Effector memory CD4-positive, alpha-beta T cell (primary cell): ENCODE data around the gene ABCD4.
"Not testable (repeated sequence)": the region's sequence is repeated elsewhere in the genome, so short reads cannot be mapped to it uniquely, and the experiment has no call there.

Experiments used
- DNase-seq, 3 donors: peaks; one replicate each; pipeline ENCODE4 v3.0.0-alpha.2; 2020
- H3K27ac ChIP-seq: 2 replicates; pipeline ENCODE4 v1.7.0; 2013; ENCODE audit warnings: mild to moderate bottlenecking, low read length, moderate library complexity; ENCODE audit not compliant: insufficient read depth, poor library complexity, severe bottlenecking
- H3K27me3 ChIP-seq: replicated peaks from 2 replicates; pipeline ENCODE4 v1.7.0; 2013; ENCODE audit warnings: mild to moderate bottlenecking, low read length; ENCODE audit not compliant: insufficient read depth, control insufficient read depth, poor library complexity, severe bottlenecking
- H3K36me3 ChIP-seq: 2 replicates; pipeline ENCODE4 v1.7.0; 2013; ENCODE audit warnings: mild to moderate bottlenecking, low read length, moderate library complexity; ENCODE audit not compliant: control insufficient read depth, insufficient read depth
- H3K4me1 ChIP-seq: 2 replicates; pipeline ENCODE4 v1.7.0; 2013; ENCODE audit warnings: low read length, mild to moderate bottlenecking; ENCODE audit not compliant: control insufficient read depth, insufficient read depth, poor library complexity, severe bottlenecking
- H3K4me3 ChIP-seq: 2 replicates; pipeline ENCODE4 v1.7.0; 2013; ENCODE audit warnings: low read length, low read depth, mild to moderate bottlenecking; ENCODE audit not compliant: insufficient read depth, poor library complexity, severe bottlenecking
- H3K9me3 ChIP-seq: 2 replicates; pipeline ENCODE4 v1.7.0; 2013; ENCODE audit warnings: mild to moderate bottlenecking, low read length, moderate library complexity; ENCODE audit not compliant: control insufficient read depth

The ABCD4 gene

GRCh38 chr14:74333909-74334308 lies 31.2 kb upstream of the ABCD4 start:
- no peak overlapping the region for H3K27ac ChIP-seq
- no peak overlapping the region for H3K4me3 ChIP-seq
- no peaks in the 10 kb centered on the region for H3K36me3 ChIP-seq
- no peaks in the 10 kb centered on the region for H3K27me3 ChIP-seq
- H3K9me3 ChIP-seq, result no peaks in the 10 kb centered on the region
- no peak for DNase-seq
- H3K4me1 ChIP-seq, result no peaks in the 10 kb centered on the region

- H3K27ac ChIP-seq, H3K9me3 ChIP-seq, DNase-seq, H3K27me3 ChIP-seq, H3K4me1 ChIP-seq, H3K36me3 ChIP-seq, H3K4me3 ChIP-seq: not testable (repeated sequence)
Measured at GRCh38 chr14:74329950-74330552, 27.3 kb upstream of the ABCD4 start.

GRCh38 chr14:74326369-74327152 lies 23.8 kb upstream of the ABCD4 start:
- Histone ChIP-seq H3K27ac (no peak overlapping the region), H3K9me3 (no peaks in the 10 kb centered on the region), H3K4me3 (no peak overlapping the region), H3K4me1 (no peaks in the 10 kb centered on the region), H3K36me3 (no peaks in the 10 kb centered on the region), H3K27me3 (no peaks in the 10 kb centered on the region)
- no peak for DNase-seq

DNA sequence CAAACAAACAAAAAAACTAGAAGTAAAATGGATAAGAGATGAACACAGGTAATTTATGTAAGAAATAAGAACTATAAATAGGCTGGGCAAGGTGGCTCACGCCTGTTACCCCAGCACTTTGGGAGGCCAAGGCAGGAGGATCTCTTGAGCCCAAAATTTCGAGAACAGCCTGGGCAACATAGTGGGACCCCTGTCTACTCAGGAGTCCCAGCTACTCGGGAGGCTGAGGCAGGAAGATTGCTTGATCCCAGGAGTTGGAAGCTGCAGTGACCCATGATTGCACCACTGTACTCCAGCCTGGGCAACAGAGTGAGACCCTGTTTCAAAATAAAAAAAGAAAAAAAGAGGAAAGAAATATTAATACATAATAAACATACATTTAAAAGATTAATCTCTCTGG lies 22.7 kb upstream of the ABCD4 start:
- no peaks in the 10 kb centered on the region for H3K9me3 ChIP-seq
- H3K36me3 ChIP-seq, result no peaks in the 10 kb centered on the region
- H3K27ac ChIP-seq, result no peak overlapping the region
- DNase-seq, result no peak
- no peaks in the 10 kb centered on the region for H3K4me1 ChIP-seq
- H3K27me3 ChIP-seq, result no peaks in the 10 kb centered on the region
- no peak overlapping the region for H3K4me3 ChIP-seq

GRCh38 chr14:74324931-74325361 lies 22.2 kb upstream of the ABCD4 start:
- Histone ChIP-seq H3K9me3 (no peaks in the 10 kb centered on the region), H3K4me3 (no peak overlapping the region), H3K4me1 (no peaks in the 10 kb centered on the region), H3K27me3 (no peaks in the 10 kb centered on the region), H3K27ac (no peak overlapping the region), H3K36me3 (no peaks in the 10 kb centered on the region)
- no peak for DNase-seq

DNA sequence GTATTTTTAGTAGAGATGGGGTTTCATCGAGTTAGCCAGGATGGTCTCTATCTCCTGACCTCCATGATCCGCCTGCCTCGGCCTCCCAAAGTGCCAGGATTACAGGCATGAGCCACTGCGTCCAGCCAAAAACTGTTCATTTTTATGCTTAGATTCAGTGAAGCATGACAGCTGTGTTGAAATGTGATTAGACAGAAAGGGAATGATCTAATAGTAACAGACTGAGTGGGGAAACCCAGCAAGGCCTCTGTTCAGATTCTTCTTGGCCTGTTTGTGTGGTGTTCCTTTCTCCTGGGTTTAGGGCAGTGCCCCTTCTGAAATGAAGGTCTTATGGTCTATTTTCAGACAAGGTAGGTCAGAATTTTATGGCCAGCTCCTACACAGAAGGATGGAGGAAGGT lies 11.8 kb upstream of the ABCD4 start:
- no peaks in the 10 kb centered on the region for H3K36me3 ChIP-seq
- H3K9me3 ChIP-seq, result no peaks in the 10 kb centered on the region
- H3K27ac ChIP-seq, result no peak overlapping the region
- no peak overlapping the region for H3K4me3 ChIP-seq
- no peak for DNase-seq
- no peaks in the 10 kb centered on the region for H3K4me1 ChIP-seq
- no peaks in the 10 kb centered on the region for H3K27me3 ChIP-seq

- DNase-seq, result no peak
- no peak overlapping the region for H3K27ac ChIP-seq
Measured at GRCh38 chr14:74313601-74314000, 10.9 kb upstream of the ABCD4 start.

GRCh38 chr14:74312161-74312560 lies 9.4 kb upstream of the ABCD4 start:
- Histone ChIP-seq H3K27ac (no peak overlapping the region), H3K27me3 (no peaks in the 10 kb centered on the region), H3K36me3 (no peaks in the 10 kb centered on the region), H3K9me3 (no peaks in the 10 kb centered on the region), H3K4me1 (no peaks in the 10 kb centered on the region), H3K4me3 (no peak overlapping the region)
- no peak for DNase-seq

More at GRCh38 chr14:74313601-74314000, 10.9 kb upstream of the ABCD4 start:
- Histone ChIP-seq H3K4me1 (no peaks in the 10 kb centered on the region), H3K4me3 (no peak overlapping the region), H3K9me3 (no peaks in the 10 kb centered on the region), H3K27me3 (no peaks in the 10 kb centered on the region), H3K36me3 (no peaks in the 10 kb centered on the region)

GRCh38 chr14:74309125-74310022 lies 6.6 kb upstream of the ABCD4 start:
- Histone ChIP-seq H3K4me1 (no peaks in the 10 kb centered on the region), H3K4me3 (no peak overlapping the region), H3K9me3 (no peaks in the 10 kb centered on the region), H3K27me3 (no peaks in the 10 kb centered on the region), H3K36me3 (no peaks in the 10 kb centered on the region), H3K27ac (no peak overlapping the region)
- no peak for DNase-seq

DNA sequence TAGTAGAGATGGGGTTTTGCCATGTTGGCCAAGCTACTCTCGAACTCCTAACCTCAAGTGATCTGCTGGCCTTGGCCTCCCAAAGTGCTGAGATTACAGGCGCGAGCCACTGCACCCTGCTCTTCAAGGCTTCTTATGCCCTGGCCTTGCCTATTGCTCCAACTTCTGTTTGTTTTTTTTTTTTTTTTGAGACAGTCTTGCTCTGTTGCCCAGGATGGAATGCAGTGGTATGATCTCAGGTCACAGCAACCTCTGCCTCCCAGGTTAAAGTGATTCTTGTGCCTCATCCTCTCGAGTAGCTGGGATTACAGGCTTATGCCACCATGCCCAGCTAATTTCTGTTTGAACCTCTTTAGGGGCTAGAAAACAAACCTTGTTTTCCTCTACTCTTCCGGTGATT lies 6.0 kb upstream of the ABCD4 start:
- Histone ChIP-seq H3K27me3 (no peaks in the 10 kb centered on the region), H3K36me3 (no peaks in the 10 kb centered on the region), H3K27ac (no peak overlapping the region), H3K9me3 (no peaks in the 10 kb centered on the region), H3K4me3 (no peak overlapping the region), H3K4me1 (no peaks in the 10 kb centered on the region)
- DNase-seq, result no peak
